OCI-LY3 (cell line): ENCODE measurements around the gene BNC2.

Experiments used
- H2AFZ ChIP-seq: fragments of 200-600, 300-600 bp; shearing (Covaris generic); 2 replicates; pipeline ENCODE4 v1.6.0; 2014; ENCODE audit warnings: antibody characterized with exemption, low read depth, low read length
- H3K27ac ChIP-seq: fragments of 200-600, 300-600 bp; sonication (generic); 2 replicates; pipeline ENCODE4 v1.5.1; 2014; ENCODE audit warnings: mild to moderate bottlenecking, low read length, moderate library complexity, mixed read lengths
- H3K27me3 ChIP-seq: fragments of 200-600, 300-600 bp; sonication (generic); 2 replicates; pipeline ENCODE4 v1.6.1; 2014; ENCODE audit warnings: low read depth, low read length, mixed read lengths
- H3K36me3 ChIP-seq: fragments of 200-600, 300-600 bp; sonication (generic); replicated peaks from 2 replicates; pipeline ENCODE3; 2014; ENCODE audit warnings: low read depth, low read length, mixed read lengths
- H3K4me1 ChIP-seq: fragments of 300-600, 200-600 bp; sonication (generic); 2 replicates; pipeline ENCODE4 v1.6.1; 2014; ENCODE audit warnings: low read length, mixed read lengths
- H3K4me2 ChIP-seq: fragments of 200-600, 300-600 bp; sonication (generic); 2 replicates; pipeline ENCODE4 v1.6.1; 2014; ENCODE audit warnings: low read length, mixed read lengths
- H3K4me3 ChIP-seq: fragments of 300-600, 200-600 bp; sonication (generic); 2 replicates; pipeline ENCODE4 v1.5.1; 2014; ENCODE audit warnings: antibody characterized with exemption, mild to moderate bottlenecking, low read length, moderate library complexity
- H3K79me2 ChIP-seq: fragments of 300-600, 200-600 bp; shearing (Covaris generic); 2 replicates; pipeline ENCODE4 v1.6.1; 2014; ENCODE audit warnings: mild to moderate bottlenecking, low read length, mixed read lengths
- H3K9ac ChIP-seq: fragments of 300-600, 200-600 bp; shearing (Covaris generic); 2 replicates; pipeline ENCODE4 v1.6.0; 2014; ENCODE audit warnings: mild to moderate bottlenecking, low read length, moderate library complexity
- H3K9me3 ChIP-seq: fragments of 200-600, 300-600 bp; shearing (Covaris generic); 2 replicates; pipeline ENCODE4 v1.6.1; 2014; ENCODE audit warnings: low read length, mixed read lengths; ENCODE audit not compliant: insufficient read depth
- H4K20me1 ChIP-seq: fragments of 200-600, 300-600 bp; sonication (generic); 2 replicates; pipeline ENCODE4 v1.6.1; 2016; ENCODE audit warnings: low read length, mixed read lengths; ENCODE audit not compliant: insufficient read depth
- CTCF ChIP-seq: fragments of 200-600, 300-600 bp; sonication (generic); IDR thresholded peaks from 2 replicates; pipeline ENCODE4 v1.5.1; 2014; ENCODE audit warnings: antibody characterized with exemption, low read length, low read depth
- EZH2phosphoT487 ChIP-seq: fragments of 200-600 bp; shearing (Covaris generic); IDR thresholded peaks from 2 replicates; pipeline ENCODE4 v1.6.1; 2018; ENCODE audit warnings: antibody characterized with exemption, mixed run types, low read depth

BNC2 gene

GRCh38 chr9:16627967-16628366 lies 242.5 kb downstream of the BNC2 start:
- H3K79me2 ChIP-seq = no peaks in the 10 kb centered on the region
- no peaks in the 10 kb centered on the region for H4K20me1 ChIP-seq
- no peak overlapping the region for H3K4me3 ChIP-seq
- no peaks in the 10 kb centered on the region for H3K4me1 ChIP-seq
- no peaks in the 10 kb centered on the region for H3K9me3 ChIP-seq
- H3K27ac ChIP-seq = no peak overlapping the region
- H2AFZ ChIP-seq = no peak overlapping the region
- H3K27me3 ChIP-seq = peaks cover 6% of the 10 kb centered on the region; the same call in 1 of the 2 replicates
- H3K9ac ChIP-seq = no peak overlapping the region
- H3K36me3 ChIP-seq = no peaks in the 10 kb centered on the region
- no peak for TF ChIP-seq EZH2phosphoT487
- no peak overlapping the region for H3K4me2 ChIP-seq

- no peak for TF ChIP-seq CTCF
- no peak for TF ChIP-seq EZH2phosphoT487
- H3K4me3 ChIP-seq = no peak overlapping the region
- H4K20me1 ChIP-seq = no peaks in the 10 kb centered on the region
- no peaks in the 10 kb centered on the region for H3K4me1 ChIP-seq
- H3K9me3 ChIP-seq = no peaks in the 10 kb centered on the region
- H2AFZ ChIP-seq = no peak overlapping the region
- H3K27me3 ChIP-seq = peaks cover 6% of the 10 kb centered on the region; the same call in 1 of the 2 replicates
- no peaks in the 10 kb centered on the region for H3K79me2 ChIP-seq
- no peaks in the 10 kb centered on the region for H3K36me3 ChIP-seq
- H3K27ac ChIP-seq = no peak overlapping the region
- no peak overlapping the region for H3K4me2 ChIP-seq
- H3K9ac ChIP-seq = no peak overlapping the region
These were observed 242.9 kb downstream of the BNC2 start for GRCh38 chr9:16627521-16627920.

- Histone ChIP-seq H2AFZ (no peak overlapping the region), H3K27me3 (peaks cover 6% of the 10 kb centered on the region; the same call in 1 of the 2 replicates), H3K4me3 (no peak overlapping the region), H3K4me2 (no peak overlapping the region), H3K27ac (no peak overlapping the region), H4K20me1 (no peaks in the 10 kb centered on the region), H3K9me3 (no peaks in the 10 kb centered on the region), H3K36me3 (no peaks in the 10 kb centered on the region), H3K9ac (no peak overlapping the region), H3K4me1 (no peaks in the 10 kb centered on the region), H3K79me2 (no peaks in the 10 kb centered on the region)
- TF ChIP-seq EZH2phosphoT487 (no peak), CTCF (no peak)
These were observed 243.8 kb downstream of the BNC2 start for GRCh38 chr9:16626577-16627130.

GRCh38 chr9:16625811-16626210 lies 244.7 kb downstream of the BNC2 start:
- H3K9ac ChIP-seq = no peak overlapping the region
- H3K27me3 ChIP-seq = peaks cover 6% of the 10 kb centered on the region; the same call in 1 of the 2 replicates
- H3K4me3 ChIP-seq = no peak overlapping the region
- no peaks in the 10 kb centered on the region for H3K36me3 ChIP-seq
- H3K79me2 ChIP-seq = no peaks in the 10 kb centered on the region
- H3K4me1 ChIP-seq = no peaks in the 10 kb centered on the region
- TF ChIP-seq EZH2phosphoT487 (no peak), CTCF (no peak)
- no peaks in the 10 kb centered on the region for H3K9me3 ChIP-seq
- H3K4me2 ChIP-seq = no peak overlapping the region
- no peak overlapping the region for H3K27ac ChIP-seq
- no peak overlapping the region for H2AFZ ChIP-seq
- H4K20me1 ChIP-seq = no peaks in the 10 kb centered on the region
